Measurements from ENCODE around the gene LGI1. TPM values are rescaled to one million over a fixed set of nuclear protein-coding genes. Genes with fewer than 3 reads are reported as not detected.

LGI1 gene
- total RNA-seq, result under 1 TPM in 1 of 2 donors, not detected in 1; under 0.01 TPM

DNA sequence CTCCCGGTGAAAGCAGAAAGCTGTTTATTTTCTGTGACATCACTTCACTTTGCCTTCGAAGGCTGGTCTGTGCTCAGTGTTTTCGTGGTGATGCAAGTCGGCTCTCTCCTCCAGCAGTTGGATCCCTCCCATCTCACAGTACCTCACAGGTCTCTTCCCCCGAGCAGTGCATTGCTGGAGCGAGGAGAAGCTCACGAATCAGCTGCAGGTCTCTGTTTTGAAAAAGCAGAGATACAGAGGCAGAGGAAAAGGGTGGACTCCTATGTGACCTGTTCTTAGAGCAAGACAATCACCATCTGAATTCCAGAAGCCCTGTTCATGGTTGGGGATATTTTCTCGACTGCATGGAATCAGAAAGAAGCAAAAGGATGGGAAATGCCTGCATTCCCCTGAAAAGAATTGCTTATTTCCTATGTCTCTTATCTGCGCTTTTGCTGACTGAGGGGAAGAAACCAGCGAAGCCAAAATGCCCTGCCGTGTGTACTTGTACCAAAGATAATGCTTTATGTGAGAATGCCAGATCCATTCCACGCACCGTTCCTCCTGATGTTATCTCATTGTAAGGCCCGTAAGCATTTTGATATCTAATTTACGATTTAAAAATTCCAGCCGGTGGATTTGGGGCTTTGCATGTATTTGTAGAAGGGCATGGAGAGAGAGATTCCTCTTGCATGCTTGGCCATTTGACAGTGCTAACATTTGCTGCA lies at the start of gene LGI1:
Gene LGI1 (plus strand): TSS at position 136 of the 707 bp plus-strand sequence. CDS start 209 bp downstream, at position 345.

Other genes starting within 250 kb of the LGI1 start
- gene FFAR4, start 191.3 kb upstream of the LGI1 start, total RNA-seq, result not detected
- gene RBP4, start 156.7 kb upstream of the LGI1 start, total RNA-seq, result not detected
- gene PDE6C, start 145.4 kb upstream of the LGI1 start, total RNA-seq, result not detected
- 10 to 100 TPM in 1 of 2 donors, 1 to 10 TPM in 1; 5.2 to 20.6 TPM for gene FRA10AC1, start 55.3 kb upstream of the LGI1 start, total RNA-seq
- 10 to 100 TPM in 1 of 2 donors, 1 to 10 TPM in 1; 6.2 to 12.0 TPM for gene SLC35G1, start 136.0 kb downstream of the LGI1 start, total RNA-seq
- under 1 TPM; under 0.01 TPM for gene PLCE1, start 236.0 kb downstream of the LGI1 start, total RNA-seq